ENCODE measurements around the gene OPA3.

DNA sequence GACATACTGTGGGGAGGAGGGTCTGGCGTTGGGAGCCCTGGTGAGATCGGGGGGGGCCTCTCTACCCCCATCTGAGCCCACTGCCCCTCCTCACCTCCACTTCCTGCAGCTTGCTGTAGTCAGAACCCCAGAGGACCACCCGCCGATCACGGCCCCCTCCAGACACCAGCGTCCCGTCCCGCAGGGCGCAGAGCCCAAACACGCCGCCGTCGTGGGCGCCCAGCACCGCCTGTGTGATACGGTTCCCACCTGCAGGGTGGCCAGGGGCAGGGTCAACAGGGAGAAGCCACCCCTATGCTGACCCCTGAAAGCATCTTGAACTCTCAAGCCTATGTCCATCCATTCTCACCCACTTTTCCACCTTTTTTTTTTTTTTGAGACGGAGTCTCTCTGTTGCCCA lies 36.8 kb upstream of the OPA3 start:
- TF ChIP-seq POLR2A (IDR thresholded peaks at IDR 0.05) (no peak), EP300 (IDR thresholded peaks at IDR 0.05) (no peak)
- TF ChIP-seq, protein P1, sequence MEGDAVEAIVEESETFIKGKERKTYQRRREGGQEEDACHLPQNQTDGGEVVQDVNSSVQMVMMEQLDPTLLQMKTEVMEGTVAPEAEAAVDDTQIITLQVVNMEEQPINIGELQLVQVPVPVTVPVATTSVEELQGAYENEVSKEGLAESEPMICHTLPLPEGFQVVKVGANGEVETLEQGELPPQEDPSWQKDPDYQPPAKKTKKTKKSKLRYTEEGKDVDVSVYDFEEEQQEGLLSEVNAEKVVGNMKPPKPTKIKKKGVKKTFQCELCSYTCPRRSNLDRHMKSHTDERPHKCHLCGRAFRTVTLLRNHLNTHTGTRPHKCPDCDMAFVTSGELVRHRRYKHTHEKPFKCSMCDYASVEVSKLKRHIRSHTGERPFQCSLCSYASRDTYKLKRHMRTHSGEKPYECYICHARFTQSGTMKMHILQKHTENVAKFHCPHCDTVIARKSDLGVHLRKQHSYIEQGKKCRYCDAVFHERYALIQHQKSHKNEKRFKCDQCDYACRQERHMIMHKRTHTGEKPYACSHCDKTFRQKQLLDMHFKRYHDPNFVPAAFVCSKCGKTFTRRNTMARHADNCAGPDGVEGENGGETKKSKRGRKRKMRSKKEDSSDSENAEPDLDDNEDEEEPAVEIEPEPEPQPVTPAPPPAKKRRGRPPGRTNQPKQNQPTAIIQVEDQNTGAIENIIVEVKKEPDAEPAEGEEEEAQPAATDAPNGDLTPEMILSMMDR (IDR thresholded peaks at IDR 0.05) = no peak

Data from stomach (tissue), 4 donors.